AG08395 (cell line): ENCODE data around the gene APOC1.
A peak's percentile ranks its signal among the peaks of the same experiment; 100 is the strongest.
"Not testable (repeated sequence)": the region's sequence is repeated elsewhere in the genome, so short reads cannot be mapped to it uniquely, and the experiment has no call there.

ENCODE experiments used
- DNase-seq: peaks from one replicate; pipeline ENCODE4 v3.0.0; 2012; ENCODE audit warnings: mixed read lengths, low spot score

The APOC1 gene

GRCh38 chr19:44913512-44914432 is 636 bp upstream of the APOC1 start:
- not testable (repeated sequence) for DNase-seq

DNA sequence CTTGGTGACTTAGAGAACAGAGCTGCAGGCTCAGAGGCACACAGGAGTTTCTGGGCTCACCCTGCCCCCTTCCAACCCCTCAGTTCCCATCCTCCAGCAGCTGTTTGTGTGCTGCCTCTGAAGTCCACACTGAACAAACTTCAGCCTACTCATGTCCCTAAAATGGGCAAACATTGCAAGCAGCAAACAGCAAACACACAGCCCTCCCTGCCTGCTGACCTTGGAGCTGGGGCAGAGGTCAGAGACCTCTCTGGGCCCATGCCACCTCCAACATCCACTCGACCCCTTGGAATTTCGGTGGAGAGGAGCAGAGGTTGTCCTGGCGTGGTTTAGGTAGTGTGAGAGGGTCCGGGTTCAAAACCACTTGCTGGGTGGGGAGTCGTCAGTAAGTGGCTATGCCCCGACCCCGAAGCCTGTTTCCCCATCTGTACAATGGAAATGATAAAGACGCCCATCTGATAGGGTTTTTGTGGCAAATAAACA is 9.9 kb downstream of the APOC1 start:
- DNase-seq: no peak

DNA sequence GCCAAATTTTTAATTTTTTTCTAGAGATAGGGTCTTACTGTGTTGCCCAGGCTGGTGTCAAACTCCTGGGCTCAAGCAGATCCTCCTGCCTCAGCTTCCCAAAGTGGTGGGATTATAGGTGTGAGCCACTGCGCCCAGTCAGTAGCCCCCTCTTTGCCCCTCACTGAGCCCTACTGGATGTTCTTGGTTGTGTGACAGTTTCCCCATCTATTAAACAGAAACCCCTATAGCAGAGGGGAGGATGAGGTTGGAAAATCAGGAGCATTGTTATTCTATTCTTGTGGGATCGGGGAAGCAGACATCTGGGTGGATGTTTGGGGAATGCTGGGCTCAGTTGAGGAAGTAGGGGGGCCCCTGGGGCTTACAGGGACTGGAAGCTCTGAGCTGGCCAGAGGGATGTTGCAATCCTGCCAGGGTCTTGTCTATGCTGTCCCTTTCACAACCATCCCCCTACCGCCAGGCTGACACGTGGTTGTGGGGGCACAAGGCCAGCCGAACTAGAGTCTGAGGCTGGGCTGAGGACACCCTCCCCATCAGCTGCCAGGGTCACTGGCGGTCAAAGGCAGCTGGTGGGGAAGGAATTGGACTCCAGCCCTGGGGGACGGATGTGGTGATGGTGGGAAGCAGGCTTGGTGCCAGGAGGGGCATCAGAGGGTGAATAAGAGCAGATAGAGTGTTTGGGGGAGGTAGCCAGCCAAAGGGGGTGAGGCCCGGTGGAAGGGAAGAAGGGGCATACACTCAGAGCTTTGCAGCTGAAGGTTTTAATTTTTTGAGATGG is 10.9 kb downstream of the APOC1 start:
- DNase-seq: peak; percentile 56

DNA sequence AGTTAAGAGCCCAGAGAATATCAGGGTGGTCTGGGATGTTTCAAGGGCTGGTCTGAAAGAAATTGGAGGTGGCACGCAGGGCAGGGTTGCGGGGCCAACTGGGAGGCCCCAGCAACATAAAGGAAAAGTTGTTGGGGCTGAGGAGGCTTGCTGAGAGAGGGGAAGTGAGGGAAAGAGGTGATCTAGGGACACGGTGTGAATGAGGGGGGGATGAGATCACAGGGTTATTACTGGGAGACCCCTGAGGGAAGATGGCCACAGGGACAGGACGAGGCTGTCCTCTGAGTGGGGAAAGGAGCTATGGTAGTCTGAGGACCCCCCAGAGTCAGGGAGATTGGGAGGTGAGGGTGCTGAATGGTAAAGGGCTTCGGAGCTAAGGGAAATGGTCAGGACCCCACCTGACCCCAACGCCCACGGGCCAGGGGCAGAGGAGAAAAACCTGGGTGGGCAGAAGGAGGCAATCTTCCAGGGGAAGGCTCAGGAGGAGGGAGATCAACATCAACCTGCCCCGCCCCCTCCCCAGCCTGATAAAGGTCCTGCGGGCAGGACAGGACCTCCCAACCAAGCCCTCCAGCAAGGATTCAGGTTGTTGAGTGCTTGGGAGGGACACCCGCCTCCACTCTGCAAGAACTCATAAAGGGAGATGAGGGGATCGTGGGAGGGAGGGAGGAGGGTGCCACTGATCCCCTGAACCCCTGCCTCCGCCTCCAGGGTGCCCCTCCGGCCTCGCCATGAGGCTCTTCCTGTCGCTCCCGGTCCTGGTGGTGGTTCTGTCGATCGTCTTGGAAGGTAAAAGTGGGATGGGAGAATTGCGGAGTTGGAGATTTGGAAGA is 12.1 kb downstream of the APOC1 start:
- DNase-seq: not testable (repeated sequence)

DNA sequence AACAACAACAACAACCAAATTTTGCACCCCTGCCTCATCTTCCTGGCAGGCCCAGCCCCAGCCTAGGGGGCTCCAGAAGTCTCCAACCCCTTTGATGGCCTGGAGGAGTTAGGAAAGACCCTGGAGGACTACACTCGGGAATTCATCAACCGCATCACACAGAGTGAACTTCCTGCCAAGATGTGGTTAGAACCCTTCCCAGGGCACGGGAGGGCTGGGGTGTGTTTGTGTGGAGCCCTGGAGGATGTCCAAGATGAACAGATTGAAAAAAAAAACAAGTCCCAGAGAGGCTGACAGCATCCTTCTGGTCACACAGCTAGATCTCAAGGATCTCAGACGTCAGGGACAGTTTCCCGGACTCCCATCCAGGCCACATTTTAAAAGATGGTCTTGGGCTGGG is 13.3 kb downstream of the APOC1 start:
- DNase-seq: peak; percentile 44

DNA sequence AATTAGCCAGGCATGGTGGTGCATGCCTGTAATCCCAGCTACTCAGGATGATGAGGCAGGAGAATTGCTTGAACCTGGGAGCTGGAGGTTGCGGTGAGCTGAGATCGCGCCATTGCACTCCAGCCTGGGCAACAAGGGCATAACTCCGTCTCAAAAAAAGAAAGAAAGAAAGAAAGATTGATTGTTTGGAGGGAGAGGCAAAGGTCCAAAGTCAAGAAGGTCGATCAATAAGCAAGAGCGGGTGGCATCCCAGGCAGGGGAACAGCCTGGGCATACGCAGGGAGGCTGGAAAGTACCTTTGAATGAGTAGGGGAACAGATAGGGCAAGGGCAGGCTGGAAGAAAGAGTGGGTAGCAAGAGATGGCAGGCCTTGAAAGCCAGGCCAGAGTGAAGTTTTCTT is 15.7 kb downstream of the APOC1 start:
- DNase-seq: no peak

- no peak for DNase-seq
Measured at GRCh38 chr19:44931541-44931940, 17.1 kb downstream of the APOC1 start.

DNA sequence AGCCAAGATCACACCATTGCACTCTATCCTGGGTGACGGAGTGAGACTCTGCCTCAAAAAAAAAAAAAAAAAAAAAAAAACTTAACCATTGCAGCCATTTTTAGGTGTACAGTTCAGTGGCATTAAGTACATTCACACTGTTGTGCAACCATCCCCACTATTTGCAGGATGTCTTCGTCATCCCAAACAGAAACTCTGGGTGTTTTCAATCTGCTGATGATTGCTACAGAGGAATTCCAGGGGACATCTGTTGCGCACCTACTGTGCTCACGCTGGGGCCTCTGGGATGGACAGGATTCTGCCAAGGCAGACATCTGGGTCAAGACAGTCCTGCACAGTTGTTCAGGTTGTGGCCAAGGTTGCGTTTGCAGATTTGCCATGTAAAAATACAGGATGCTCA is 25.3 kb downstream of the APOC1 start:
- DNase-seq: no peak

GRCh38 chr19:44942067-44942571 is 27.7 kb downstream of the APOC1 start, which contains the start of gene APOC4:
TSS of gene APOC4 (plus strand) at chr19:44942237. CDS start at chr19:44942278, 41 bp downstream.
- no peak for DNase-seq

- peak; percentile 42 for DNase-seq
Measured at GRCh38 chr19:44943801-44944249, 29.4 kb downstream of the APOC1 start.

GRCh38 chr19:44947041-44947581 is 32.7 kb downstream of the APOC1 start:
- DNase-seq: no peak

DNA sequence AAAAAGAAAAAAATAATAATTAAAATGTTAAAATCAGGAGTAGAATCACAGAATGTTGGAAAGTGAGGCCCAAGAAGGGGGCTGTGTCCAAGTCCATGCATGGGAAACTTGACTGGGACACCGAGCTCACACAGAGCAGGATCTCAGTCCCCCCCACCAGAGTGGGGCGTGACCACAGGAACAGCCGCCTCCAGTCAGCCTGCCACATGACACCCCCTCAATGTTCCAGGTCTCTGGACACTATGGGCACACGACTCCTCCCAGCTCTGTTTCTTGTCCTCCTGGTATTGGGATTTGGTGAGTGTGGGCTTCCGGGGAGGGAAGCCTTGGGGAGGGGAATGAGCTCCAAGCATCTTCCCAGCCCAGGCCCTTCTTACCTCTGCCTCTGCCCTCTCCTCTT is 33.8 kb downstream of the APOC1 start:
- DNase-seq: no peak

GRCh38 chr19:44948763-44949374 is 34.5 kb downstream of the APOC1 start:
- no peak for DNase-seq

DNA sequence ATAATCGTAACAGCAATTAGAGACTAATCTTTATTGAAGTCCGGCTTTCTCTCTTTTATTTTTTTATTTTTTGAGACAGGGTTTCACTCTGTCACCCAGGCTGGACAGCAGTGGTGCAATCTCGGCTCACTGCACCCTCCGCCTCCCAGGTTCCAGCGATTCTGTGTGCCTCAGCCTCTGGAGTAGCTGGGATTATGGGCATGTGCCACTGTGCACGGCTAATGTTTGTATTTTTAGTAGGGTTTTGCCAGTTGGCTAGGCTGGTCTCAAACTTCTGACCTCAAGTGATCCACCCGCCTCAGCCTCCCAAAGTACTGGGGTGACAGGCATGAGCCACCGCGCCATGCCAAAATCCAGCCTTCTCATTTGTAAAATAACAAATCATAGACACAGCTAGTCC is 35.1 kb downstream of the APOC1 start:
- no peak for DNase-seq

DNA sequence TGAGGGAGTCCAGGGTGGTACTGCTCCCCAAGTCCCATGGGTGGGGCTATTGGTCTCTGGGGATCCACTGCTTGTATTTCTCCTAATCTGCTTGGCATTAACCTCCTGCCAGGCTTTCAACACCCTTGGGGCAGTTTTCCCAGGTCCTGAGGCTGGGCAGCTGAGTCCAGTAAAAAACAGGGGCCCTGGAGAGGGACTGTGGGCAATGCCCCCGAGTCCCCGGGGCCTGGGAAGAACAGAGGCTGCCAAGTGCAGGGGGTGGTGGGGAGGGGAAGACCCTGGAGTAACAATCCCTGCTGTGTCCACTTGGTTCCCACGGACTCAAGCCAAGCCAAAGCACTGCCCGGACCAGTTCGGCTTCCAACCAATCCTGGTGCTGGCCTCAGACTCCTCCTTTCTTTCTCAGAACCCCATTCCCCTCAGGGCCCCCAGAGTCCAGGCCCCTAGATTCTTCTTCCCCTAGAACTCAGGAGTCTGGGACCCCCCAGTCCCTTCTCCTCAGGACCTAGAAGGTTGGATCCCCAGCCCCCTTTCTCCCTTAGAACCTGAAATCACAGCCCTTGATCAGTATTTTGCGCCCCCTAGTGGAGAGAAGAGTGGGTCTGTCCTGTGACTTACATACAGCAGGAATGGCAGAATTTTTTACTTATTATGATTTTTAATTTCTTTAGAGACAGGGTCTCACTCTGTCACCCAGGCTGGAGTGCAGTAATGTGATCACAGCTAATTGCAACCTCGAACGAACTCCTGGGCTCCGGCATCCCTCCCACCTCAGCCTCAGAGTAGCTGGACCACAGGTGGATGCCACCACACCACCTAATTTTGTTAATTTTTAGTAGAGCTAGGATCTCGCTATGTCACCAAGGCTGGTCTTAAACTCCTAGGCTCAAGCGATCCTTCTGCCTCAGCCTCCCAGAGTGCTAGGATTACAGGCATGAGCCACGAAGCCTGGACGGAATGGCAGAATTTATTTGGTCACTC is 37.1 kb downstream of the APOC1 start:
- DNase-seq: peak; percentile 86

- no peak for DNase-seq
Measured at GRCh38 chr19:44954278-44954648, 39.9 kb downstream of the APOC1 start.

DNA sequence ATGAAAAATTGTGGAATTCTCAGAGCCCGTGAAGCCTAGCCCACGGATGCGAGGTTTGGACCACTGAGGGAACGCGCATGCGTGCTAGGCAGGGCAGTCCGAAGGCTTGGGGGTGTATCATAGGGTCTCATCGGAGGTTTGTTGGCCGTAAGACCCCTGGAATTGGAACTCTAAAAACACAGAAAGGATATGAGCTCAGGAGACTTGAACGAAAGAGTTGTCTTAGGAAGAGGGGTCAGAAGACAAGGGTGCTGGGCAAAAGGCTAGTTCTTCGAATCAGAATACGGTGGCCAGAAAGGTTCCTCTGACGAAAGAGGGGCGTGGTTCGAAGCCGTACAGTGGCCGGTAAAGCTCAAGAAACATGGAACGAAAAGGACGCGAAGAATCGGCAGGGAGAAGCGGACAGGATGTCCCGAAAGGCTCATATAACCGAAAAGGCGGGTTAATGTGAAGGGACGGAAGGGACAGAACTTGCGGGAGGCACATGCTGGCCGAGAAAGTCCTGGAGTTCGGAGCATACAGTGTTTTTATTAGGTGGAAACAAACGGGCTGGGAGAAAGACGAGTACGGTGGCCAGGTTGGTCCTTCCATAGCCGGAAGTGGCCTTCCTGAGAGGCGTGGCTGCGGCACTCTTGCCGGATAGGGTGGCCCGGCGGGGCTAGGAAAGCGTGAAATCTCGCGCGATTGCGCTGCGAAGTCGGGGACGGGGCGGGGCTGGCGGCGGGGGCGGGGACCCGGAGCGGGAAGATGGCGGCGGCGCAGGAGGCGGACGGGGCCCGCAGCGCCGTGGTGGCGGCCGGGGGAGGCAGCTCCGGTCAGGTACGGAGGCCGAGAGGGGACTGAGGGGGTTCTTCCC is 40.5 kb downstream of the APOC1 start, which contains the start of gene CLPTM1:
CLPTM1 (plus strand) TSS at position 732 of the 856 bp plus-strand sequence; CDS start at position 748, 16 bp downstream.
- DNase-seq: peak; percentile 98
